ENCODE data around the gene IL3.
A peak's percentile ranks its signal among the peaks of the same experiment; 100 is the strongest.

Gene IL3

DNA sequence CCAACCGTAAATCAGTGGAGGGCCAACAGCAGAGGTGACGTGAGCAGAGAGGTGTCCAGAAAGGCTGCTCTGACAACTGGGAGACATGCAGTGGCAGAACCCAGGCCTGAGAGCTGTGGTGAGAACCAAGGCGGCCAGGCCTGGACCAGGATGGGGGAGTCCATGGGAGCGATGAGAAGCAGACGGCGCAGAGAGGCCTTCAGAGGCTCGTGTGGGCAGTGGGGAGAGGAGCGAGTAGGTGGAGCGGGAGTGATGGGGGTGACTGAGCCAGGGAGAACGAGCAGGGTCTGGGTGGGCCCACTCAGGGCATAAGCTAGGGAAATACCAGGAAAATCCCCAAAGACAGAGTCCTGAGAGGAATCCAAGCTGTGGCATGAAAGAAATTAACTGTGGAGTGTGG lies 7.9 kb upstream of the IL3 start:
- no peak overlapping the region for H2AK5ac ChIP-seq (ENCODE audit: low read depth, low read length)
- no peak overlapping the region for H3K14ac ChIP-seq (ENCODE audit: low read length)
- H3K4me1 ChIP-seq (ENCODE audit: control insufficient read depth in 2 of 2, insufficient read depth in 1 of 2, low read depth in 1 of 2, low read length in 2 of 2), result no peaks in the 10 kb centered on the region
- no peaks in the 10 kb centered on the region for H3K9me3 ChIP-seq (replicated peaks in 1 of 2; ENCODE audit: control insufficient read depth in 2 of 2, insufficient read depth in 1 of 2, low read depth in 1 of 2, low read length in 2 of 2)
- H3K9ac ChIP-seq (ENCODE audit: low read depth, low read length, poor library complexity), result no peak overlapping the region
- H2BK5ac ChIP-seq (ENCODE audit: low read length), result no peak overlapping the region
- no peak overlapping the region for H2AFZ ChIP-seq (ENCODE audit: low read length)
- WGBS, 2 donors (ENCODE audit: extremely low coverage in 2 of 2, insufficient read length in 2 of 2, insufficient replicate concordance in 1 of 2), result no CpG with 5 or more reads among the region's 10 CpGs
- no peaks in the 10 kb centered on the region for H3K27me3 ChIP-seq (ENCODE audit: control insufficient read depth in 3 of 3, insufficient read depth in 3 of 3, low read depth in 1 of 3, low read length in 3 of 3)
- DNase-seq (ENCODE audit: low spot score), result no peak
- H3K18ac ChIP-seq (ENCODE audit: low read length), result peak overlapping the region; percentile 70
- no peaks in the 10 kb centered on the region for H3K36me3 ChIP-seq (replicated peaks in 1 of 2; ENCODE audit: control insufficient read depth in 2 of 2, insufficient read depth in 2 of 2, low read length in 2 of 2)
- H2BK15ac ChIP-seq (ENCODE audit: low read length), result no peak overlapping the region
- no peak overlapping the region for H3K4me3 ChIP-seq (ENCODE audit: low read length in 2 of 2)
- no peak overlapping the region for H3K23ac ChIP-seq (ENCODE audit: low read depth, low read length, poor library complexity)
- no peak overlapping the region for H3K4me2 ChIP-seq (ENCODE audit: insufficient read depth, low read length, poor library complexity, severe bottlenecking)
- H4K8ac ChIP-seq (ENCODE audit: low read depth, low read length), result no peak overlapping the region
- no peak overlapping the region for H3K27ac ChIP-seq (replicated peaks; ENCODE audit: low read length)
- H3K4ac ChIP-seq (ENCODE audit: low read length), result no peak overlapping the region
- peak overlapping the region; percentile 38 for H2BK120ac ChIP-seq (ENCODE audit: low read depth, low read length)
- no peak overlapping the region for H2BK12ac ChIP-seq (ENCODE audit: low read length)
- H3K79me1 ChIP-seq (ENCODE audit: low read depth, low read length), result no peaks in the 10 kb centered on the region
- H4K91ac ChIP-seq (ENCODE audit: low read depth, low read length, poor library complexity), result no peak overlapping the region

DNA sequence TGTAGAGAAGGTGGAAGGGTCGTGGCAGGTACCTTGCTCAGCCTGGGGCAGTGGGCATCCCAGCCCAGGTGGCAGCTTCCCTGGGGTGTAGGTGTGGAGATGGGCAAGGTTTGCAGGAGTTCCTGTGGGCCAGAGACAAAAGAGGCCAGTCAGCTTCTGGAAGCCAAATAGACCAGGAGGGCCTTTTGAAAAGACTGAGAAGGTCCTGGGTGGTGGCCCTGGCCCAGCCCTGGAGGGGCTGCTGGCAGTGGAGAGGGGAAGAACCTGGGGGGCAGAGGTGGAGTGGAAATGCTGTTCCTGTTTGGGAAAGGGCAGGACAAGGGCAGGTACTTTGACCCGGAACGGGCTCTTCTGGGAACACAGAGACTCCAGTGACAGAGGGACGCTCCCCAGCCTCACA lies 7.0 kb upstream of the IL3 start:
- H3K79me1 ChIP-seq (ENCODE audit: low read depth, low read length), result no peaks in the 10 kb centered on the region
- H3K18ac ChIP-seq (ENCODE audit: low read length), result no peak overlapping the region
- no peak overlapping the region for H2AFZ ChIP-seq (ENCODE audit: low read length)
- H3K4me1 ChIP-seq (ENCODE audit: control insufficient read depth in 2 of 2, insufficient read depth in 1 of 2, low read depth in 1 of 2, low read length in 2 of 2), result no peaks in the 10 kb centered on the region
- H2BK120ac ChIP-seq (ENCODE audit: low read depth, low read length), result no peak overlapping the region
- no peak overlapping the region for H3K4me3 ChIP-seq (ENCODE audit: low read length in 2 of 2)
- DNase-seq (ENCODE audit: low spot score), result no peak
- H3K9me3 ChIP-seq (replicated peaks in 1 of 2; ENCODE audit: control insufficient read depth in 2 of 2, insufficient read depth in 1 of 2, low read depth in 1 of 2, low read length in 2 of 2), result no peaks in the 10 kb centered on the region
- H3K23ac ChIP-seq (ENCODE audit: low read depth, low read length, poor library complexity), result no peak overlapping the region
- H4K8ac ChIP-seq (ENCODE audit: low read depth, low read length), result no peak overlapping the region
- H2BK15ac ChIP-seq (ENCODE audit: low read length), result no peak overlapping the region
- no peak overlapping the region for H2BK12ac ChIP-seq (ENCODE audit: low read length)
- no peak overlapping the region for H3K4me2 ChIP-seq (ENCODE audit: insufficient read depth, low read length, poor library complexity, severe bottlenecking)
- H3K14ac ChIP-seq (ENCODE audit: low read length), result no peak overlapping the region
- no peak overlapping the region for H4K91ac ChIP-seq (ENCODE audit: low read depth, low read length, poor library complexity)
- H3K9ac ChIP-seq (ENCODE audit: low read depth, low read length, poor library complexity), result no peak overlapping the region
- no peak overlapping the region for H3K27ac ChIP-seq (replicated peaks; ENCODE audit: low read length)
- no CpG with 5 or more reads among the region's 4 CpGs for WGBS, 2 donors (ENCODE audit: extremely low coverage in 2 of 2, insufficient read length in 2 of 2, insufficient replicate concordance in 1 of 2)
- H3K4ac ChIP-seq (ENCODE audit: low read length), result no peak overlapping the region
- H2AK5ac ChIP-seq (ENCODE audit: low read depth, low read length), result no peak overlapping the region
- no peaks in the 10 kb centered on the region for H3K27me3 ChIP-seq (ENCODE audit: control insufficient read depth in 3 of 3, insufficient read depth in 3 of 3, low read depth in 1 of 3, low read length in 3 of 3)
- no peaks in the 10 kb centered on the region for H3K36me3 ChIP-seq (replicated peaks in 1 of 2; ENCODE audit: control insufficient read depth in 2 of 2, insufficient read depth in 2 of 2, low read length in 2 of 2)
- H2BK5ac ChIP-seq (ENCODE audit: low read length), result no peak overlapping the region

DNA sequence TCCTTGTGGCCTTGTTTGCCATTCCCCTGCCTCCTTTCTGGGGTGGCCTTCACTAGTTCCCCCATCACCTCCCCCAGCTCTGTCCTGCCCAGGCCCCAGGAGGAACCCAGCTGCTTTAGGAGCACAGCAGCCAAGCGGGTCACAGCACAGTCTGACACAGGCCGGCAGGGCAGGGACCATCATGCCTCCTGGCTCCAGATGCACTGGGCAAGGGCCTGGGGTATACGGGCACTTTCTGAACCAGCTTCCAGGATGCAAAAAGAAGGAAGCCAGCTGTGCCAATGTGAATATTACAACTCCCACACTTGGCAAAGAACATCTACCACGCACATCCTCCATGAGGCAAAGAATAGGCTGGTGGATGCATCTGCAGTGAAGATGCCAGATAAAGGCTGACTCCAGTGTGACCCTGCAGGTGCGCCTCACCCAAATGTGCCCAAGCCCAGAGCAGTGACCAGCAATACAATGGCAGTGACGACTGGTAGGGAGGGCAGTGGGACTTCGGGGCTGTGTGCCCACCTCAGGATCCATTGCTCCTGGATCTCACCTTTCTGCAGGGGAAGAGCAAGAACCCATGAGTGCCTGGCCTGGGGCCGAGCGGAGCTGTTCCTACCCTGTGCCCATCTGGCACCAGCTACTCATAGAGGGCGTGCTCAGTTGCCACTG lies 6.3 kb upstream of the IL3 start:
- H3K27ac ChIP-seq (replicated peaks; ENCODE audit: low read length), result no peak overlapping the region
- no peak overlapping the region for H2AK5ac ChIP-seq (ENCODE audit: low read depth, low read length)
- H3K14ac ChIP-seq (ENCODE audit: low read length), result peak overlapping the region; percentile 94
- no peak overlapping the region for H4K91ac ChIP-seq (ENCODE audit: low read depth, low read length, poor library complexity)
- no peak overlapping the region for H2BK15ac ChIP-seq (ENCODE audit: low read length)
- WGBS, 2 donors (ENCODE audit: extremely low coverage in 2 of 2, insufficient read length in 2 of 2, insufficient replicate concordance in 1 of 2), result no CpG with 5 or more reads among the region's 10 CpGs
- H2BK120ac ChIP-seq (ENCODE audit: low read depth, low read length), result no peak overlapping the region
- no peak overlapping the region for H4K8ac ChIP-seq (ENCODE audit: low read depth, low read length)
- H3K36me3 ChIP-seq (replicated peaks in 1 of 2; ENCODE audit: control insufficient read depth in 2 of 2, insufficient read depth in 2 of 2, low read length in 2 of 2), result no peaks in the 10 kb centered on the region
- no peak overlapping the region for H3K4me3 ChIP-seq (ENCODE audit: low read length in 2 of 2)
- DNase-seq (ENCODE audit: low spot score), result no peak
- H3K23ac ChIP-seq (ENCODE audit: low read depth, low read length, poor library complexity), result no peak overlapping the region
- no peaks in the 10 kb centered on the region for H3K27me3 ChIP-seq (ENCODE audit: control insufficient read depth in 3 of 3, insufficient read depth in 3 of 3, low read depth in 1 of 3, low read length in 3 of 3)
- no peak overlapping the region for H3K18ac ChIP-seq (ENCODE audit: low read length)
- H3K4me2 ChIP-seq (ENCODE audit: insufficient read depth, low read length, poor library complexity, severe bottlenecking), result no peak overlapping the region
- H3K9me3 ChIP-seq (replicated peaks in 1 of 2; ENCODE audit: control insufficient read depth in 2 of 2, insufficient read depth in 1 of 2, low read depth in 1 of 2, low read length in 2 of 2), result no peaks in the 10 kb centered on the region
- H2BK5ac ChIP-seq (ENCODE audit: low read length), result no peak overlapping the region
- no peak overlapping the region for H2BK12ac ChIP-seq (ENCODE audit: low read length)
- no peak overlapping the region for H3K4ac ChIP-seq (ENCODE audit: low read length)
- no peaks in the 10 kb centered on the region for H3K79me1 ChIP-seq (ENCODE audit: low read depth, low read length)
- peak overlapping the region; percentile 53 for H3K9ac ChIP-seq (ENCODE audit: low read depth, low read length, poor library complexity)
- H3K4me1 ChIP-seq (ENCODE audit: control insufficient read depth in 2 of 2, insufficient read depth in 1 of 2, low read depth in 1 of 2, low read length in 2 of 2), result no peaks in the 10 kb centered on the region
- H2AFZ ChIP-seq (ENCODE audit: low read length), result no peak overlapping the region

DNA sequence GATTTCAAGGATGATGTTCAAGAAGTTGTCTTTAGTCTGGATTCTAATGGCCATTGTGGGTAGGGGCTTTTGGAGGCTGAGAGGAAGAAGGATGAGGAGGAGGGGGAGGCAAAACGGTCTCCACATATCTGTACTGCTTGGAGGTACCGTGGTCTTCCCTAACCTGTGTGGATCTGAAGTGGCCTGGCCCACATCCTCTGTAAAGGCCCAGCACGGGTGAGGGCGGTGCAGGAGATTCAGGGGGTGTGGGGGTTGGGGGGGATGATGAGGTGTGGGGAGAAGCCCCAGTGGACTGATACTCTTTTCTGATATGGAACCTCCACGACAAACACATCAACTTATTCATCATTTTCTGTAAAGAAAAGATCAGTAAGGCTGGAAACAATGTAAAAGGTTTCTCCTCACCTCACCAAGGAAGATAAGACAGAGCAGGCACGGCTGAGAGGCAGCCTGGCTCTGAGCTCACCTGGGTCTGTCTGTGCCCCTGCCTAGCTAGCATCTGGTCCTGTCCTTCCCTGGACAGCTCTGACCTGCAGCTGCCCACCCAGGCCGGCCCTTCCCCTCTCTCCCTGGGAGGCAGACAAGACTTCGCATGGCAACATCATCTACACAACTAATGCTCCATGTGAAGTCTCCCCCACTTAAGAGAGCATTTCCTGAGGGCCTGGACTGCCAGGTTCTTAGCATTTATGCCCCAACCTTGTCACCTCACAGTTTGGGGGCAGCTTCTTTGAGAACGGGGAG lies 5.6 kb upstream of the IL3 start:
- Histone ChIP-seq H2BK5ac (ENCODE audit: low read length) (no peak overlapping the region), H3K9me3 (replicated peaks in 1 of 2; ENCODE audit: control insufficient read depth in 2 of 2, insufficient read depth in 1 of 2, low read depth in 1 of 2, low read length in 2 of 2) (no peaks in the 10 kb centered on the region), H4K91ac (ENCODE audit: low read depth, low read length, poor library complexity) (no peak overlapping the region), H2BK12ac (ENCODE audit: low read length) (no peak overlapping the region), H2BK120ac (ENCODE audit: low read depth, low read length) (no peak overlapping the region), H3K4ac (ENCODE audit: low read length) (no peak overlapping the region), H3K9ac (ENCODE audit: low read depth, low read length, poor library complexity) (no peak overlapping the region), H3K27me3 (ENCODE audit: control insufficient read depth in 3 of 3, insufficient read depth in 3 of 3, low read depth in 1 of 3, low read length in 3 of 3) (no peaks in the 10 kb centered on the region), H2AFZ (ENCODE audit: low read length) (no peak overlapping the region), H3K79me1 (ENCODE audit: low read depth, low read length) (no peaks in the 10 kb centered on the region), H2BK15ac (ENCODE audit: low read length) (no peak overlapping the region), H3K18ac (ENCODE audit: low read length) (no peak overlapping the region), H4K8ac (ENCODE audit: low read depth, low read length) (no peak overlapping the region), H2AK5ac (ENCODE audit: low read depth, low read length) (no peak overlapping the region), H3K36me3 (replicated peaks in 1 of 2; ENCODE audit: control insufficient read depth in 2 of 2, insufficient read depth in 2 of 2, low read length in 2 of 2) (no peaks in the 10 kb centered on the region), H3K4me3 (ENCODE audit: low read length in 2 of 2) (no peak overlapping the region), H3K14ac (ENCODE audit: low read length) (no peak overlapping the region), H3K4me2 (ENCODE audit: insufficient read depth, low read length, poor library complexity, severe bottlenecking) (no peak overlapping the region), H3K27ac (replicated peaks; ENCODE audit: low read length) (no peak overlapping the region), H3K4me1 (ENCODE audit: control insufficient read depth in 2 of 2, insufficient read depth in 1 of 2, low read depth in 1 of 2, low read length in 2 of 2) (no peaks in the 10 kb centered on the region), H3K23ac (ENCODE audit: low read depth, low read length, poor library complexity) (no peak overlapping the region)
- WGBS, 2 donors (ENCODE audit: extremely low coverage in 2 of 2, insufficient read length in 2 of 2, insufficient replicate concordance in 1 of 2), result no CpG with 5 or more reads among the region's 9 CpGs
- DNase-seq (ENCODE audit: low spot score), result no peak
